SK-N-SH (cell line): ENCODE results near the gene EFS.

Source experiments
- CHD2 ChIP-seq: fragments of 150-350 bp; IDR thresholded peaks from 2 replicates; pipeline ENCODE4 v1.6.1; 2018; ENCODE audit warnings: low read length; ENCODE audit not compliant: partially characterized antibody
- TF ChIP-seq, protein P1 (sequence below): fragments of 200-600 bp; sonication (generic); IDR thresholded peaks from 2 replicates; pipeline ENCODE4 v1.6.1; 2017; ENCODE audit warnings: antibody characterized with exemption, mild to moderate bottlenecking, moderate library complexity

- TF ChIP-seq, protein P1, sequence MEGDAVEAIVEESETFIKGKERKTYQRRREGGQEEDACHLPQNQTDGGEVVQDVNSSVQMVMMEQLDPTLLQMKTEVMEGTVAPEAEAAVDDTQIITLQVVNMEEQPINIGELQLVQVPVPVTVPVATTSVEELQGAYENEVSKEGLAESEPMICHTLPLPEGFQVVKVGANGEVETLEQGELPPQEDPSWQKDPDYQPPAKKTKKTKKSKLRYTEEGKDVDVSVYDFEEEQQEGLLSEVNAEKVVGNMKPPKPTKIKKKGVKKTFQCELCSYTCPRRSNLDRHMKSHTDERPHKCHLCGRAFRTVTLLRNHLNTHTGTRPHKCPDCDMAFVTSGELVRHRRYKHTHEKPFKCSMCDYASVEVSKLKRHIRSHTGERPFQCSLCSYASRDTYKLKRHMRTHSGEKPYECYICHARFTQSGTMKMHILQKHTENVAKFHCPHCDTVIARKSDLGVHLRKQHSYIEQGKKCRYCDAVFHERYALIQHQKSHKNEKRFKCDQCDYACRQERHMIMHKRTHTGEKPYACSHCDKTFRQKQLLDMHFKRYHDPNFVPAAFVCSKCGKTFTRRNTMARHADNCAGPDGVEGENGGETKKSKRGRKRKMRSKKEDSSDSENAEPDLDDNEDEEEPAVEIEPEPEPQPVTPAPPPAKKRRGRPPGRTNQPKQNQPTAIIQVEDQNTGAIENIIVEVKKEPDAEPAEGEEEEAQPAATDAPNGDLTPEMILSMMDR: no peak
- TF ChIP-seq CHD2: no peak
Observed at GRCh38 chr14:23360496-23360895, 4.5 kb downstream of the EFS start.
